MM.1S (cell line): ENCODE measurements around the gene SMCO3.

Source experiments
- DNase-seq: peaks from one replicate; pipeline ENCODE4 v3.0.0-alpha.2; 2015
- H2AFZ ChIP-seq: fragments of 300-600 bp; sonication (generic); 2 replicates; pipeline ENCODE4 v1.6.0; 2016; ENCODE audit warnings: antibody characterized with exemption, low read length
- H3F3A ChIP-seq: fragments of 300-600 bp; sonication (generic); 2 replicates; pipeline ENCODE4 v1.6.1; 2016; ENCODE audit warnings: mild to moderate bottlenecking, antibody characterized with exemption, low read length, moderate library complexity, mixed read lengths; ENCODE audit not compliant: insufficient read depth
- H3K27ac ChIP-seq: fragments of 300-600 bp; sonication (generic); 2 replicates; pipeline ENCODE4 v1.5.1; 2016; ENCODE audit warnings: mild to moderate bottlenecking, low read length
- H3K27me3 ChIP-seq: fragments of 300-600 bp; sonication (generic); replicated peaks from 2 replicates; pipeline ENCODE4 v1.6.0; 2016; ENCODE audit warnings: low read length; ENCODE audit not compliant: insufficient read depth
- H3K36me3 ChIP-seq: fragments of 300-600 bp; sonication (generic); replicated peaks from 2 replicates; pipeline ENCODE4 v1.6.1; 2016; ENCODE audit warnings: mild to moderate bottlenecking, low read length, mixed read lengths; ENCODE audit not compliant: insufficient read depth
- H3K4me1 ChIP-seq: fragments of 300-600 bp; sonication (generic); 2 replicates; pipeline ENCODE4 v1.6.1; 2016; ENCODE audit warnings: low read length, mixed read lengths
- H3K4me2 ChIP-seq: fragments of 300-600 bp; sonication (generic); 2 replicates; pipeline ENCODE4 v1.6.0; 2016; ENCODE audit warnings: low read depth, low read length
- H3K4me3 ChIP-seq: fragments of 300-600 bp; sonication (generic); 2 replicates; pipeline ENCODE4 v1.5.1; 2016; ENCODE audit warnings: low read length, mixed read lengths
- H3K79me2 ChIP-seq: fragments of 300-600 bp; sonication (generic); 2 replicates; pipeline ENCODE4 v1.6.1; 2016; ENCODE audit warnings: mixed run types, low read length, mixed read lengths
- H3K9ac ChIP-seq: fragments of 300-600 bp; sonication (generic); 2 replicates; pipeline ENCODE4 v1.6.1; 2016; ENCODE audit warnings: low read length, mixed read lengths
- H3K9me2 ChIP-seq: fragments of 300-600 bp; sonication (generic); replicated peaks from 2 replicates; pipeline ENCODE4 v1.6.1; 2016; ENCODE audit warnings: mild to moderate bottlenecking, low read length, mixed read lengths; ENCODE audit not compliant: insufficient read depth
- H3K9me3 ChIP-seq: fragments of 300-600 bp; sonication (generic); replicated peaks from 2 replicates; pipeline ENCODE4 v1.6.1; 2016; ENCODE audit warnings: mild to moderate bottlenecking, low read length, mixed read lengths; ENCODE audit not compliant: insufficient read depth
- H4K20me1 ChIP-seq: fragments of 300-600 bp; sonication (generic); 2 replicates; pipeline ENCODE4 v1.6.1; 2016; ENCODE audit warnings: mild to moderate bottlenecking, low read length, moderate library complexity, mixed read lengths; ENCODE audit not compliant: insufficient read depth
- CTCF ChIP-seq: fragments of 300-600 bp; sonication (generic); IDR thresholded peaks from 2 replicates; pipeline ENCODE4 v1.5.1; 2016; ENCODE audit warnings: antibody characterized with exemption, low read length, mixed read lengths
- EZH2 ChIP-seq: fragments of 300-600 bp; sonication (generic); optimal IDR thresholded peaks from 2 replicates; pipeline ENCODE3; 2017; ENCODE audit warnings: low read depth, mild to moderate bottlenecking, antibody characterized with exemption, low read length, mixed read lengths
- EZH2phosphoT487 ChIP-seq: fragments of 300-600 bp; sonication (generic); IDR thresholded peaks from 2 replicates; pipeline ENCODE4 v1.6.1; 2018; ENCODE audit warnings: antibody characterized with exemption, low read length

The SMCO3 gene

GRCh38 chr12:14850929-14851663 lies 37.1 kb upstream of the SMCO3 start:
- no peak overlapping the region for H3K4me3 ChIP-seq
- no peaks in the 10 kb centered on the region for H3K9me2 ChIP-seq
- peaks cover 11% of the 10 kb centered on the region; the same call in 1 of the 2 replicates for H3F3A ChIP-seq

GRCh38 chr12:14849661-14850060 lies 35.7 kb upstream of the SMCO3 start:
- Histone ChIP-seq H3K4me2 (no peak overlapping the region), H3K9ac (no peak overlapping the region), H3K4me1 (peaks cover 16% of the 10 kb centered on the region), H3K27me3 (no peaks in the 10 kb centered on the region), H3K36me3 (no peaks in the 10 kb centered on the region), H3K27ac (no peak overlapping the region), H3K9me3 (no peaks in the 10 kb centered on the region), H3F3A (peaks cover 11% of the 10 kb centered on the region; the same call in 1 of the 2 replicates), H3K79me2 (no peaks in the 10 kb centered on the region), H3K9me2 (no peaks in the 10 kb centered on the region), H2AFZ (no peak overlapping the region), H3K4me3 (no peak overlapping the region), H4K20me1 (no peaks in the 10 kb centered on the region)
- DNase-seq = no peak
- TF ChIP-seq EZH2phosphoT487 = no peak
- TF ChIP-seq EZH2 = no peak
- TF ChIP-seq CTCF = no peak

More at GRCh38 chr12:14850929-14851663, 37.1 kb upstream of the SMCO3 start:
- no peaks in the 10 kb centered on the region for H3K27me3 ChIP-seq
- H3K4me2 ChIP-seq = peak overlapping the region; percentile 32; the same call in 1 of the 2 replicates
- TF ChIP-seq EZH2phosphoT487 = no peak
- TF ChIP-seq CTCF = no peak
- TF ChIP-seq EZH2 = no peak
- H2AFZ ChIP-seq = peak overlapping the region; percentile 83
- H3K9me3 ChIP-seq = no peaks in the 10 kb centered on the region
- H3K27ac ChIP-seq = peak overlapping the region; percentile 68
- DNase-seq = peak; percentile 88
- peaks cover 16% of the 10 kb centered on the region for H3K4me1 ChIP-seq
- peak overlapping the region; percentile 4; the same call in 1 of the 2 replicates for H3K9ac ChIP-seq
- H4K20me1 ChIP-seq = no peaks in the 10 kb centered on the region
- H3K36me3 ChIP-seq = no peaks in the 10 kb centered on the region
- no peaks in the 10 kb centered on the region for H3K79me2 ChIP-seq

GRCh38 chr12:14846876-14847580 lies 33.0 kb upstream of the SMCO3 start:
- Histone ChIP-seq H3F3A (peaks cover 11% of the 10 kb centered on the region; the same call in 1 of the 2 replicates), H3K27ac (no peak overlapping the region), H3K9me3 (no peaks in the 10 kb centered on the region), H2AFZ (no peak overlapping the region), H3K4me3 (no peak overlapping the region), H3K4me2 (no peak overlapping the region), H3K27me3 (no peaks in the 10 kb centered on the region), H4K20me1 (no peaks in the 10 kb centered on the region), H3K79me2 (no peaks in the 10 kb centered on the region), H3K4me1 (peaks cover 16% of the 10 kb centered on the region), H3K9me2 (no peaks in the 10 kb centered on the region), H3K9ac (no peak overlapping the region), H3K36me3 (no peaks in the 10 kb centered on the region)
- no peak for DNase-seq
- TF ChIP-seq EZH2 = no peak
- TF ChIP-seq EZH2phosphoT487 = no peak
- no peak for TF ChIP-seq CTCF
